Stimulated activated CD8-positive, alpha-beta memory T cell treated with anti-CD3 and anti-CD28 coated beads, Interleukin-12 subunit alpha, Interleukin-12 subunit beta, amount 100 ng/mL, for 24 hours (primary cell): Measurements from ENCODE around the gene RUNDC3A.
"Not testable (repeated sequence)": the region's sequence is repeated elsewhere in the genome, so short reads cannot be mapped to it uniquely, and the experiment has no call there.

Source experiments
- DNase-seq: peaks from one replicate; pipeline ENCODE4 v3.0.0-alpha.2; 2020; ENCODE audit errors: extremely low read depth

RUNDC3A gene

DNA sequence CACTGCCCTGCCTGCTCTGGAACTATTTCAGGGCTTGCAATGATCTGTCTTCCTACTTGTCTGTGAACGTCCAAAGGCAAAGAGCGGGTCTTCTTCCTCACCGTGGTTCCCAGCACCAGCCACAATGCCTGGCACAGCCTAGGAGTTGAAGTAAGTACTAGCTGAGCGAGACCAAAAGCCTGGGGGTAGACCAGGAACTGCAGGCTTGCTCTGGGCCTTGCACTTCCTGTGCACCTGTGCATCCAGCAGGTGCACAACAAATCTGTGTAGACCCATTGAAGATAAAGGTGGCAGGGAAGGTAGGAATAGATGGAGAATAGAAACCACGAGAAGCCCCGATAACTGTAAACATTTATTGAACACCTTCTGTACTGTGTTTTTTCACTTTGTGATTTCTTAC lies 50.6 kb downstream of the RUNDC3A start:
- DNase-seq: no peak

DNA sequence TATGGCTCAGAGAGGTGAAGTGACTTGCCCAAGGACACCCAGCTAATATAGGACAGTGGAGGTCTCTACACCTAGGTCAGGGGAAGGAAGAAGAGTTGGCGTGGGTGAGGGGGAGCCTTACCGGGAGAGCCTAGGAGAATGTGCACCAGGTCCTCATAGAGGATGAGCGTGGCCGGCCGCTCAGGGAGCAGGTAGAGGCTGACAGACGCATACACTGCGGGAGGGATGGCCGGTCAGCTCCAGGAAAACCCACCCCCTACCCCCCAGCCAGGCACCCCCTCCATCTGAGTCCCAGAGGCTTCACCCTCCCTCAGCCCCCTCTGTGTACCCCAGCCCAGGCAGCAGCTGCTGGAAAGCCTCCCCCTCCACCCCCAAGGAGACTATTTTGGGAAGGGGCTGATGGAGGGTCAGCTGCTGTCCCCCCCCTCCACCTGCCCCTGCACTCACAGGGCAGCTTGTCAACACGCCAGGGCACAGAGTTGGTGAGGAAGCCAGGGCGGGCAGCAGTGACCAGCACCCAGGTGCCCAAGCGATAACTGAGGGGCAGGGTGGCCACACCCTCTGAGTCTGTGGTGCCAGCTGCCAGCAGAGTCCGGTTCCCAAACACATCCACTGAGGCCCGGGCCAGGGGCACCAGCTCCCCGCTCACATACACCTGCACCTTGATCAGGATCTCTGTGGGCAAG lies 51.2 kb downstream of the RUNDC3A start:
- no peak for DNase-seq

GRCh38 chr17:44360144-44360533 lies 51.7 kb downstream of the RUNDC3A start:
- DNase-seq: no peak

DNA sequence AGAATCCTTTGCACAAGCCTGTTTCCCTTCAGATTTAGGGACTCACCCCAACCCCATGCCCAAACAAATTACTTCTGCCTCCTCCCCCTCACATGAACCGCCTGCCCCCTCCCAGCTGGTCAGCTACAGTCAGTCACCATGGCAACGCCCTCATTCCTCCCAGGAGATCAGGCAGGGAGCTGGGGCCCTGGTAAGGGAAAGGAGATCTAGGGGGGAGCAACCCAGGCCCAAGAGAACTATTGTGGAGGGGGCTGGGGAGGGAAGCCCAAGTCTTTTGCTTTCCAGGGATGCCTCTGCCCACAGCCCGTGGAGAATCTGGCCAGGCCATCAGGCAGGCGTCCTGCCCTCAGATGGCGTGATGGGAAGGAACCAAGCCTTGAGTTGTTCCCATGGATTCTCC lies 52.4 kb downstream of the RUNDC3A start:
- DNase-seq: no peak

DNA sequence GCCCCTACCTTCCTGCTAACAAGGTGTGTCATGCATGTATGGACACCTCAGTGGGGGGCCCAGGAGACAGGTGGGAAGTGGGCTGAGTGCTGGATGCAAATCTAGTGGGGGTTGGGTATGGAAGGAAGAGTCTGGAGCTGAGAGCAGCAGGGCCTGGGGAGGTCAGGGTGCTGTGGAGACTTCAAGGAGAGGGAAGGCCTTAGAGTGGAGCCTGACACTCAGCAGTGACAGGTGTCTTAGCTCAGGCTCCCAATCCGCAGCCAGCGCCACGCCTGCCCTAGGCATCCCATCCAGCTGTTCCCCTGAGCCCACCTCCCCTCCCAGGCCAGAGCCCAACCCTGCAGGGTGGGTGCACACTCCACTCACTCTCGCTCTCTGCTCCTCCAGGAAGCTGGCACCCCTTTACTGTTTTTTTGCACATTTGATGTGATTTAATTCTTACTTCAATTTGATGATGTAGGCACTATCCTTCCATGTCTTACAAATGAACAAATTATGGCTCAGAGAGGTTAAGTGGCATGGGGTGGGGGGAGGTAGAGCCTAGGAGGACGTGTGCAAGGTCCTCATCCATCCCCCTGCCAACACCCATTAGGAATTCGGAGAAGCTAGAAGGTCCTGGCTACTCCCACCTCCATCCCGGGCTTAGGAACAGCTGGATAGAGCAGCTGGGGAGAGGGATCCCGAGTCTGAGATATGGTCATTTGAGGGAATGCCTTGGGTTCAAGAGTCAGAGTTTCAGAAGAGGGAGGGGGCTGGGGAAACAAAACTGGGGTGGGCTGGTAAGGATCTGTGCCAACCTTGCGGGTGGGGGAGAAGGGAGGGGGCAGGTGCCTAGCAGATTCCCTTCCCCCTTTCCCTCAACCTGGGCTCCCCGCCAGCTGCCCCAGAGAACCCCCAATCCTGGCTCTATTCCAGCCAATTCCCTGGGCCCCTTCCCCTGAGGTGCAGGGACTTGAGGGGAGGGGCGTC lies 53.2 kb downstream of the RUNDC3A start:
- DNase-seq: no peak

GRCh38 chr17:44362459-44362948 lies 54.1 kb downstream of the RUNDC3A start:
- DNase-seq: no peak

DNA sequence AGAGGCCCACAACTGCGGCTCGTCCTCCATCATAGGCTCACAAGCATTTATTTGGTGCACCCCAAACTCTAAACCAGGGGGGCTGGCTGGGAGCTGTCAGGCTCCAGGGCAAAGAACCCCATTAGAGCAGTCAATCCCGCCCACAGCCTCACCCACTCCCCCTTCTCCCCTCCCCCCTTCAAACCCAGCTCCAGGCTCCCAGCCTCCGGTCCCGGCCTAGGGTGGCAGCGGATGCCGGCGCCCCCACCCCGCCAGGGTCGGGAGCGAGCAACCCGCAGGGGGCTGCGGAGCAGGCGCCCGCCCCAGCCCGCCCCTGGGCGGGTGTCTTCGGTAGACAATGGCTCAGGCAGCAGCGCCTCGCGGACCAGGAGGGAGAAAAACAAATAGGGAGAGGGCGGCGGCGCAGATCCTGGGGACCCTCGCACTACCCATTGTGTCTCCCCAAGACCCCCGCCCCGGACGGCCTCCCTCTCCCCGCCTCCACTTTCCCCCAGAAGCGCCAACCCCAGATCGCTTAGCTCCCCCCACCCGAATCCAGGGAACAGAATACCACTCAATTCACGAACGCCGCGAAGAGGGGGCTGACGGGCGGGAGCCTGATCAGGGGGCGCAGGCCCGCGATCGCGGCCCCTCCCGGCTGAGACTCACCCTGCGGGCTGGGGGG lies 54.7 kb downstream of the RUNDC3A start:
- no peak for DNase-seq

- DNase-seq: no peak
These were observed 55.3 kb downstream of the RUNDC3A start, which contains the start of gene FAM171A2 for GRCh38 chr17:44363613-44364159. FAM171A2 (minus strand) TSS chr17:44363853; CDS start chr17:44363714, 139 bp downstream.

GRCh38 chr17:44365051-44365450 lies 56.6 kb downstream of the RUNDC3A start:
- DNase-seq: not testable (repeated sequence)

- no peak for DNase-seq
These were observed 59.0 kb downstream of the RUNDC3A start for GRCh38 chr17:44367231-44367979.
